ENCODE data around the gene STX10. TPM values are rescaled to one million over a fixed set of nuclear protein-coding genes. Genes with fewer than 3 reads are reported as not detected.

STX10 gene
- total and polyA plus RNA-seq, 9 of the 15 experiments (the other 6 are each of a cell fraction or from before 2014, with no cell fraction given), result 0.51 to 66.3 (median 31.0) TPM

DNA sequence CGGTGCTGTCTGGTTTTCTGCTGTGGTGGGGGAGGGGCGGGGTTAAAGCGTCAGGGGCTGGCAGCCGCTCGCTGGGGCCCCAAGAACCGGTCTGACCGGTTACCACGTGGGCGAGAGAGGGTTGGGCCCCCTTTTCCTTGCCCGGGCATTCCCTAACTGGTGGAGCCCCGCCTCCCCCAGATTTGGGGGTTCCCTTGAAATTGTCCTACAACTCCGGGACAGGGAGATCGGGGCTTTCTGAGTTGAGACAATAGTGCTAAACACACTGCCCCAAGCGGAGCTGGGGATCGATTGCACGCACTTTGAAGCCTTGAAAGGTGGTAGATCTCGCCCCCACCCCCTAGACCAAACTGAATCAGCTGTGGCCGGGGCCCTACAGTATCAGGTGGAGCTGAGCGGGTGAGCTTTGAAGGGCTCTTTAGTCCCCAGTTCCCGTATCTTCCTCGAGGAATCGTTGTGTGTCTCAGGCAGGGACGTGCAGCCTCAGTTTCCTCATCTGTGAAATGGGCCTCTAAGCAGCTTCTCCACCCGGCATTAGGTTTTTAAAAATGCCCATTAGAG lies 4.8 kb upstream of the STX10 start (continued):
- TF ChIP-seq PHTF2 (CRISPR knock-in tag; IDR thresholded peaks at IDR 0.05) (no peak), ZNF766 (CRISPR knock-in tag; conservative IDR thresholded peaks at IDR 0.05) (no peak), ETV5 (CRISPR knock-in tag; IDR thresholded peaks at IDR 0.05; ENCODE audit: low read depth) (no peak; the same call in 1 of the 2 replicates), HCFC1 (IDR thresholded peaks at IDR 0.05; ENCODE audit: low read depth, low read length) (no peak), ZNF551 (CRISPR knock-in tag; IDR thresholded peaks at IDR 0.05) (no peak)

DNA sequence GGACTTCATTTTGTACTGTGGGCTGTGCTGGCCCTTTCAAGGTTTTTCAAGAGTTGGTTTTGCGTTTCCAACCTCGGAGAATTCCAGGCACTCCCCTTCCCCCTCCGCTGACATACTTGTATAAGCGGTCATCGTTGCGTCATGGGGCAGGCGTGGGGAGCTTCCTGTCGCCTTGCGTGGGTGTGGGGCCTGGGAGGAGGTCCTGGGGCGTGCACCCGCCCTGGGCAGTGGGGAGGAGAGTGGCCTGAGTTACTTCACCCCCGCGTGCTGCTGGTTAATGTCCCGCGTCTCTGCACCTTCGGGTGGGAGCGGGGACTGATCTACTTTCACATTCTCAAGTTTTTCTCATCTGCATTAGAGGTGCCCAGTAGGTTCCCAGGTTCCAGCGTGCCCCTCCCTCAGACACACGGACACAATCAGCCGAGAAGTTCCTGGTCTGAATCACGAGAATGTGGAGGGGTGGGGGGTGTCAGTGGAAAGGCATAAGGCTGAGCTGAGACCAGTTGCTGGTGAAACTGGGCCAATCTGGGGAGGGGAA lies 4.1 kb upstream of the STX10 start:
- H3K4me3 ChIP-seq, result peak overlapping the region; percentile 98
- H3K36me3 ChIP-seq (ENCODE audit: control insufficient read depth, insufficient read depth, low read length), result peaks cover 14% of the 10 kb centered on the region; the same call in 1 of the 3 replicates
- H3K9me1 ChIP-seq (ENCODE audit: control insufficient read depth, insufficient read depth, low read length), result no peaks in the 10 kb centered on the region
- H2AFZ ChIP-seq (ENCODE audit: low read depth, low read length), result no peak overlapping the region
- intact Hi-C loops (cut with micrococcal nuclease), result loop anchor here (5.0 kb wide), 1 partner anchor 38 kb away; no protein-coding TSS in a partner anchor
- DNase-seq (ENCODE audit: extremely low read depth in 1 of 4, low spot score in 3 of 4) (peak; percentile 58 to 87 (median 64)), ATAC-seq (no peak), FAIRE-seq (peak; percentile 19)
- H3K79me2 ChIP-seq (ENCODE audit: control insufficient read depth, insufficient read depth, low read length), result peaks cover 61% of the 10 kb centered on the region
- no peaks in the 10 kb centered on the region for H3K27me3 ChIP-seq (ENCODE audit: control insufficient read depth in 2 of 2, insufficient read depth in 2 of 2, low read length in 2 of 2)
- peak overlapping the region; percentile 95 for H3K27ac ChIP-seq (ENCODE audit: extremely low read depth, low read depth, low read length)
- WGBS (ENCODE audit: insufficient coverage, low coverage, missing lambda C conversion rate), result 1% methylated on average over 21 of the region's 21 CpGs
- H3K4me2 ChIP-seq (ENCODE audit: insufficient read depth, low read length), result peak overlapping the region; percentile 93
- peaks cover 11 to 60% of the 10 kb centered on the region in 2 experiments for H3K4me1 ChIP-seq (replicated peaks in 1 of 2; ENCODE audit: control insufficient read depth in 2 of 2, insufficient read depth in 2 of 2, low read length in 2 of 2)
- H4K20me1 ChIP-seq (replicated peaks; ENCODE audit: control insufficient read depth, insufficient read depth, low read length), result peaks cover 23% of the 10 kb centered on the region
- no peaks in the 10 kb centered on the region for H3K9me3 ChIP-seq (replicated peaks; ENCODE audit: control insufficient read depth, insufficient read depth, low read depth, low read length)
- TSS peak; percentile 72 for BruUV-seq (replicated peaks)
- peak overlapping the region; percentile 96 to 97 for H3K9ac ChIP-seq (ENCODE audit: insufficient read depth in 1 of 2, low read depth in 2 of 2, low read length in 2 of 2)
- ChIA-PET POLR2A (interaction anchor here (0.5 to 3.3 kb wide), 20 partner anchors 9 to 488 kb away, joined by 3 to 39 read pairs (median 4); partner anchors contain the start of genes MAN2B1 and WDR83), CTCF (ENCODE audit: low intra/inter-chr PET ratio) (interaction anchor here (0.7 kb wide), 1 partner anchor 188 kb away, joined by 3 read pairs; no protein-coding TSS in a partner anchor)
- in situ Hi-C loops (cut with MboI), result no loop called here
- TF ChIP-seq MAZ (CRISPR knock-in tag; conservative IDR thresholded peaks at IDR 0.05 in 1 of 2, IDR thresholded peaks at IDR 0.05 in 1 of 2), result peak in 1 of 2 experiments; percentile 84; a peak in 2 of 4 replicates
- no peak for TF ChIP-seq SP2 (IDR thresholded peaks at IDR 0.05; ENCODE audit: extremely low read depth, low read depth, low read length, poor library complexity, severe bottlenecking)
- TF ChIP-seq MYBL2 (IDR thresholded peaks at IDR 0.05; ENCODE audit: low read depth), result no peak
- no peak for TF ChIP-seq MYBL2 (CRISPR knock-in tag; IDR thresholded peaks at IDR 0.05; ENCODE audit: borderline replicate concordance)
- TF ChIP-seq GTF2E2 (tag; IDR thresholded peaks at IDR 0.05), result no peak
- TF ChIP-seq ZNF3 (CRISPR knock-in tag; IDR thresholded peaks at IDR 0.05), result no peak
- no peak for TF ChIP-seq ZNF133 (CRISPR knock-in tag; IDR thresholded peaks at IDR 0.05)
- TF ChIP-seq ASH1L (IDR thresholded peaks at IDR 0.05; ENCODE audit: borderline replicate concordance, low read depth, partially characterized antibody), result no peak
- TF ChIP-seq HDAC1 (IDR thresholded peaks at IDR 0.05), result 0 out of 4 replicates have a peak, but pooled peaks of 1 of the 2 experiments have one; percentile 18
- no peak for TF ChIP-seq FOXJ3 (CRISPR knock-in tag; IDR thresholded peaks at IDR 0.05)

Data from K562 (cell line).